Panc1 (cell line): Measurements from ENCODE around the gene SPTBN1. TPM values are rescaled to one million over a fixed set of nuclear protein-coding genes. Genes with fewer than 3 reads are reported as not detected.

Source experiments
- ATAC-seq: fragments of 200-7000 bp; cut with Tn5 transposase; 2 replicates; pipeline ENCODE4 v1.9.1; 2020; ENCODE audit warnings: mild to moderate bottlenecking, moderate library complexity
- BruUV-seq: library from RNA; stranded (reverse); fragments of 400-500 nt; replicated peaks from 2 replicates; lab custom pipeline; 2021; lab: Mats Ljungman, UMichigan
- CTCF ChIA-PET: fragments of 300-600 bp; sonication (Branson Sonifier 250); formaldehyde crosslinking; loops from one replicate; lab custom pipeline; 2022; ENCODE audit warnings: antibody characterized with exemption; lab: Charles Lee
- POLR2A ChIA-PET: fragments of 300-600 bp; sonication (Branson Sonifier 250); formaldehyde crosslinking; loops from one replicate; lab custom pipeline; 2022; ENCODE audit warnings: antibody characterized with exemption; lab: Charles Lee
- DNase-seq: peaks from one replicate; pipeline ENCODE4 v3.0.0-alpha.2; 2010; ENCODE audit warnings: low read depth, low spot score
- H3K27ac ChIP-seq: 2 replicates; pipeline ENCODE4 v1.5.1; 2011; ENCODE audit warnings: mild to moderate bottlenecking, low read length, inconsistent platforms
- H3K27me3 ChIP-seq: fragments of 200-500 bp; sonication (Bioruptor generic); 2 replicates; pipeline ENCODE4 v1.6.0; 2014; ENCODE audit warnings: low read length, inconsistent platforms; ENCODE audit not compliant: control insufficient read depth, insufficient read depth
- H3K36me3 ChIP-seq: fragments of 200-500 bp; sonication (Bioruptor generic); 2 replicates; pipeline ENCODE4 v1.5.1; 2014; ENCODE audit warnings: inconsistent platforms, mild to moderate bottlenecking, low read length, moderate library complexity; ENCODE audit not compliant: control insufficient read depth, insufficient read depth
- H3K4me1 ChIP-seq: 2 replicates; pipeline ENCODE4 v1.5.1; 2011; ENCODE audit warnings: inconsistent platforms, mild to moderate bottlenecking, low read length, moderate library complexity; ENCODE audit not compliant: control insufficient read depth, insufficient read depth
- H3K4me3 ChIP-seq, 2 experiments: 2 replicates each; pipeline ENCODE4 v1.5.1; 2011 to 2012; ENCODE audit warnings: low read depth in 2 of 2, low read length in 2 of 2, mild to moderate bottlenecking in 2 of 2, inconsistent platforms in 1 of 2, moderate library complexity in 1 of 2
- H3K9me3 ChIP-seq: fragments of 200-500 bp; sonication (Bioruptor generic); 2 replicates; pipeline ENCODE4 v1.5.1; 2014; ENCODE audit warnings: low read depth, mild to moderate bottlenecking, inconsistent platforms, low read length, moderate library complexity; ENCODE audit not compliant: control insufficient read depth, insufficient read depth
- POLR2AphosphoS5 ChIP-seq: IDR thresholded peaks from 2 replicates; pipeline ENCODE4 v1.6.1; 2012; ENCODE audit warnings: mild to moderate bottlenecking, low read depth, low read length, moderate library complexity
- SIN3A ChIP-seq: IDR thresholded peaks from 2 replicates; pipeline ENCODE4 v1.6.1; 2012; ENCODE audit warnings: low read depth, mild to moderate bottlenecking, low read length, moderate library complexity, borderline replicate concordance; ENCODE audit not compliant: insufficient read depth
- TCF7L2 ChIP-seq: IDR thresholded peaks from 2 replicates; pipeline ENCODE4 v1.6.1; 2011; ENCODE audit warnings: mild to moderate bottlenecking, low read depth, low read length, inconsistent platforms
- in situ Hi-C: cut with HindIII; loops from 2 replicates; pipeline ENCODE4 v1.10.0; 2016; ENCODE audit warnings: low sequenced_read_pairs, low pct_unique_long_range_greater_than_20kb
- intact Hi-C: fragments of 100-400 bp; cut with micrococcal nuclease; formaldehyde crosslinking; loops from one replicate; pipeline ENCODE4 v1.10.0; 2022; ENCODE audit not compliant: unreplicated experiment
- total RNA-seq: library from RNA; stranded (reverse); gene quantifications from one replicate; pipeline ENCODE4 v1.2.1, GENCODE V29; 2021; ENCODE audit not compliant: unreplicated experiment
- TF ChIP-seq, protein P1 (sequence below): fragments of 450-650 bp; IDR thresholded peaks from 2 replicates; pipeline ENCODE4 v1.5.1; 2017; ENCODE audit warnings: mild to moderate bottlenecking
- TF ChIP-seq, protein P2 (sequence below), 2 experiments: IDR thresholded peaks; 2 replicates each; pipeline ENCODE4 v1.6.1; 2011 to 2012; ENCODE audit warnings: low read depth in 2 of 2, control low read depth in 1 of 2, low read length in 1 of 2, mild to moderate bottlenecking in 1 of 2, moderate library complexity in 1 of 2; ENCODE audit not compliant: insufficient read depth in 1 of 2

The SPTBN1 gene
- total RNA-seq, 1 experiment from 2014 or later: 169 TPM

DNA sequence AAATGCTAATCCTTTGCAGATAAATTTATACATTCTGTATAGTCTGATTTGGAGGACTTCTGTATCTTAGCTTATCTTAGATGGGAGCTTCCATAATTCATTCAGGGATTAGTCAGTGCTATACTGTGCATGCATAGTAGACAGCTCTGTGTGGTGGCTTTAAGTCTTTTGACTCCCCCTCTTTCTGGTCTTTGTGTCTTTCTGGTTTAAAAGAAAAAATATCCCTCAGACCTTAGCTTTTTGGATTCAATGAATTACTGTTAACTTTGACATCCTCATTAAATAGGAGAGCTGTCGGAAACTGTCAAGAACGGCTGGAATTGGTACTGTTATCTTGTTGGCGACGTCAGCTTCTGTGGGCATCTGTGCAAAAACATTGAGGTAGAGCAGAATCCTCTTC, 130.4 kb downstream of the SPTBN1 start:
- Histone ChIP-seq H3K9me3 (no peaks in the 10 kb centered on the region), H3K4me3 (no peak overlapping the region), H3K27me3 (no peaks in the 10 kb centered on the region), H3K4me1 (peaks cover 50% of the 10 kb centered on the region), H3K27ac (no peak overlapping the region), H3K36me3 (no peaks in the 10 kb centered on the region)
- BruUV-seq: no TSS peak
- ATAC-seq (no peak), DNase-seq (no peak)
- intact Hi-C loops: no loop called here
- in situ Hi-C loops: no loop called here
- ChIA-PET POLR2A (interaction anchor here (0.6 kb wide), 1 partner anchor 27 kb away, joined by 10 read pairs; no protein-coding TSS in a partner anchor), CTCF (no interaction called here)
- TF ChIP-seq, protein P1, sequence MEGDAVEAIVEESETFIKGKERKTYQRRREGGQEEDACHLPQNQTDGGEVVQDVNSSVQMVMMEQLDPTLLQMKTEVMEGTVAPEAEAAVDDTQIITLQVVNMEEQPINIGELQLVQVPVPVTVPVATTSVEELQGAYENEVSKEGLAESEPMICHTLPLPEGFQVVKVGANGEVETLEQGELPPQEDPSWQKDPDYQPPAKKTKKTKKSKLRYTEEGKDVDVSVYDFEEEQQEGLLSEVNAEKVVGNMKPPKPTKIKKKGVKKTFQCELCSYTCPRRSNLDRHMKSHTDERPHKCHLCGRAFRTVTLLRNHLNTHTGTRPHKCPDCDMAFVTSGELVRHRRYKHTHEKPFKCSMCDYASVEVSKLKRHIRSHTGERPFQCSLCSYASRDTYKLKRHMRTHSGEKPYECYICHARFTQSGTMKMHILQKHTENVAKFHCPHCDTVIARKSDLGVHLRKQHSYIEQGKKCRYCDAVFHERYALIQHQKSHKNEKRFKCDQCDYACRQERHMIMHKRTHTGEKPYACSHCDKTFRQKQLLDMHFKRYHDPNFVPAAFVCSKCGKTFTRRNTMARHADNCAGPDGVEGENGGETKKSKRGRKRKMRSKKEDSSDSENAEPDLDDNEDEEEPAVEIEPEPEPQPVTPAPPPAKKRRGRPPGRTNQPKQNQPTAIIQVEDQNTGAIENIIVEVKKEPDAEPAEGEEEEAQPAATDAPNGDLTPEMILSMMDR: no peak
- no peak for TF ChIP-seq TCF7L2
- TF ChIP-seq SIN3A: no peak
- TF ChIP-seq, protein P2, sequence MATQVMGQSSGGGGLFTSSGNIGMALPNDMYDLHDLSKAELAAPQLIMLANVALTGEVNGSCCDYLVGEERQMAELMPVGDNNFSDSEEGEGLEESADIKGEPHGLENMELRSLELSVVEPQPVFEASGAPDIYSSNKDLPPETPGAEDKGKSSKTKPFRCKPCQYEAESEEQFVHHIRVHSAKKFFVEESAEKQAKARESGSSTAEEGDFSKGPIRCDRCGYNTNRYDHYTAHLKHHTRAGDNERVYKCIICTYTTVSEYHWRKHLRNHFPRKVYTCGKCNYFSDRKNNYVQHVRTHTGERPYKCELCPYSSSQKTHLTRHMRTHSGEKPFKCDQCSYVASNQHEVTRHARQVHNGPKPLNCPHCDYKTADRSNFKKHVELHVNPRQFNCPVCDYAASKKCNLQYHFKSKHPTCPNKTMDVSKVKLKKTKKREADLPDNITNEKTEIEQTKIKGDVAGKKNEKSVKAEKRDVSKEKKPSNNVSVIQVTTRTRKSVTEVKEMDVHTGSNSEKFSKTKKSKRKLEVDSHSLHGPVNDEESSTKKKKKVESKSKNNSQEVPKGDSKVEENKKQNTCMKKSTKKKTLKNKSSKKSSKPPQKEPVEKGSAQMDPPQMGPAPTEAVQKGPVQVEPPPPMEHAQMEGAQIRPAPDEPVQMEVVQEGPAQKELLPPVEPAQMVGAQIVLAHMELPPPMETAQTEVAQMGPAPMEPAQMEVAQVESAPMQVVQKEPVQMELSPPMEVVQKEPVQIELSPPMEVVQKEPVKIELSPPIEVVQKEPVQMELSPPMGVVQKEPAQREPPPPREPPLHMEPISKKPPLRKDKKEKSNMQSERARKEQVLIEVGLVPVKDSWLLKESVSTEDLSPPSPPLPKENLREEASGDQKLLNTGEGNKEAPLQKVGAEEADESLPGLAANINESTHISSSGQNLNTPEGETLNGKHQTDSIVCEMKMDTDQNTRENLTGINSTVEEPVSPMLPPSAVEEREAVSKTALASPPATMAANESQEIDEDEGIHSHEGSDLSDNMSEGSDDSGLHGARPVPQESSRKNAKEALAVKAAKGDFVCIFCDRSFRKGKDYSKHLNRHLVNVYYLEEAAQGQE (IDR thresholded peaks at IDR 0.05; ENCODE audit: insufficient read depth in 1 of 2, low read depth in 2 of 2, low read length in 1 of 2): no peak
- TF ChIP-seq POLR2AphosphoS5: no peak

DNA sequence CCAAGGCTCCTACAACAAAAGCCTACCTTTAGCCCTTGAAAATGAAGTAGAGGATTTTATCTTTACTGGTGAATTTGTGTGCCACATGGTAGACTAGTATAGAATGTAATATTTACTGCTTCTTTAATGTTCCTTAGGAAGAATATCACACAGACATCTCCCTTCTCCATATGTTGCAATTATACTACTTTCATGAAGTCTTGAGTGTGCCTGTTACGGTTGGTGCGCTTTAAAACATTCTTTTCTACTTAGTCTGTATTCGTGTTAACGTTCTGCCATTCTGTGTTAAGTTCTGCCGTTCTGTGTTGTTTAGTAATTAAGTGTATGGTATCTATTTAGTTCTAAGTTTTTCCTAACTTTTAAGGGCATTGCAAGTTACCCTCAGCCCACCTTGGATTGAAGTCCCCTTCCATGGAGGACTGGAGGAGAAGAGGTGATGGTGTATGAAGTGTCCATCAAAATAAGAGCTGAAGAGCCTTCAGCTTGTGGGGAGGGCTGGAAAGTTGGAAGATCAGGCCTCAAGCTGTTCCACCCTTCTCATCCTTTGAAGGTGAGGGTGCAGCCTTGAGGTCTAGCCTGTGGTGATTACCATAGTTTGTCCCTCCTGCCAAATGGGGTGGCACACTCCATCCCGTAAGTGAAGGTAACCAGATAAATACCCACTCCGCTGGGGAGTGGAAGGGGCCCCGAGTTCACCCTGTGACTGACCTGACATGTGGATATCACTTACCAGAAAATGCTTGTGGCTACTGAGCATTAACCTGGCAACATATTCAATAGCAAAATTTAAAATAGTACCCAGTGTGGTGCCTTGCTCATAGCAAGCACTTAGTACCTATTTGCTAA, 131.3 kb downstream of the SPTBN1 start:
- no TSS peak for BruUV-seq
- CTCF ChIA-PET: no interaction called here
- Histone ChIP-seq H3K36me3 (no peaks in the 10 kb centered on the region), H3K4me1 (peaks cover 46% of the 10 kb centered on the region), H3K4me3 (no peak overlapping the region), H3K27ac (no peak overlapping the region), H3K9me3 (no peaks in the 10 kb centered on the region), H3K27me3 (no peaks in the 10 kb centered on the region)
- POLR2A ChIA-PET: no interaction called here
- DNase-seq: no peak
- no peak for ATAC-seq
- in situ Hi-C loops (no loop called here), intact Hi-C loops (no loop called here)
- TF ChIP-seq TCF7L2 (no peak), POLR2AphosphoS5 (no peak), SIN3A (no peak)
- TF ChIP-seq, protein P1: no peak
- TF ChIP-seq, protein P2 (IDR thresholded peaks at IDR 0.05; ENCODE audit: insufficient read depth in 1 of 2, low read depth in 2 of 2, low read length in 1 of 2): no peak
